Bronchial epithelial cell (primary cell): Measurements from ENCODE around the gene EYA2. TPM values are rescaled to one million over a fixed set of nuclear protein-coding genes. Genes with fewer than 3 reads are reported as not detected.
A peak's percentile ranks its signal among the peaks of the same experiment; 100 is the strongest.

Experiments used
- DNase-seq: peaks from one replicate; pipeline ENCODE4 v3.0.0-alpha.2; 2010; ENCODE audit warnings: low read depth
- FAIRE-seq: peaks from 2 replicates; lab custom pipeline; 2011; peaks lifted over from hg19 to GRCh38; lab: Jason Lieb, UNC
- H3K27me3 ChIP-seq: 2 replicates; pipeline ENCODE4 v1.5.1; 2011; ENCODE audit warnings: low read length; ENCODE audit not compliant: control insufficient read depth, insufficient read depth
- H3K36me3 ChIP-seq: 2 replicates; pipeline ENCODE4 v1.5.1; 2011; ENCODE audit warnings: low read length; ENCODE audit not compliant: control insufficient read depth, insufficient read depth
- H3K4me3 ChIP-seq: 2 replicates; pipeline ENCODE4 v1.5.1; 2011; ENCODE audit warnings: mild to moderate bottlenecking, low read depth, low read length, control low read depth
- total RNA-seq: library from RNA; depleted of rRNA; stranded (reverse); fragments of >200 nt; gene quantifications from 2 replicates; pipeline ENCODE4 v1.2.1, GENCODE V29; 2014
- TF ChIP-seq, protein P1 (sequence below): IDR thresholded peaks from 2 replicates; pipeline ENCODE4 v1.5.1; 2011; ENCODE audit warnings: mild to moderate bottlenecking, moderate library complexity, low read length, control low read depth, inconsistent platforms; ENCODE audit not compliant: insufficient read depth, severe bottlenecking

EYA2 gene
- total RNA-seq, 1 donor from 2014 or later = 8.4 TPM

DNA sequence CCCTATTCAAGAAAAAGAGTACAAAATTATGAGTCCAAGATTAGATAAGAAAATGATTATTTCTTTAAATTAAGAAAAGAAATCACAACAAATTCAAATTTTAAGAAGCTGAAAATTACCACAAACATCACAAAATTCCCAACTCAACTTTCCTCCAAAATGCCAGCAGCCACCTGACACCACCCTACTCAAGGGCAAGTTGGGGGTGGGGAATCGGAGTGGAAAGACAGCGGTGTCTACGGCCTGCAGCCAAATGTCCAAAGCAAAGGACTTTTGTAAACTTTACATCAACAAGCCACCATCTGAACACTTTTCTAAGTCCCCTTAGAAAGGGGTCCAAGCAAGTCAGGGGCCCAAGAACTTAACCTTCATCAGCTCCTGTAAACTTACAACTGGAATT is 1.6 kb upstream of the EYA2 start:
- no peak overlapping the region for H3K4me3 ChIP-seq
- H3K27me3 ChIP-seq = no peaks in the 10 kb centered on the region
- DNase-seq (no peak), FAIRE-seq (no peak)
- TF ChIP-seq, protein P1, sequence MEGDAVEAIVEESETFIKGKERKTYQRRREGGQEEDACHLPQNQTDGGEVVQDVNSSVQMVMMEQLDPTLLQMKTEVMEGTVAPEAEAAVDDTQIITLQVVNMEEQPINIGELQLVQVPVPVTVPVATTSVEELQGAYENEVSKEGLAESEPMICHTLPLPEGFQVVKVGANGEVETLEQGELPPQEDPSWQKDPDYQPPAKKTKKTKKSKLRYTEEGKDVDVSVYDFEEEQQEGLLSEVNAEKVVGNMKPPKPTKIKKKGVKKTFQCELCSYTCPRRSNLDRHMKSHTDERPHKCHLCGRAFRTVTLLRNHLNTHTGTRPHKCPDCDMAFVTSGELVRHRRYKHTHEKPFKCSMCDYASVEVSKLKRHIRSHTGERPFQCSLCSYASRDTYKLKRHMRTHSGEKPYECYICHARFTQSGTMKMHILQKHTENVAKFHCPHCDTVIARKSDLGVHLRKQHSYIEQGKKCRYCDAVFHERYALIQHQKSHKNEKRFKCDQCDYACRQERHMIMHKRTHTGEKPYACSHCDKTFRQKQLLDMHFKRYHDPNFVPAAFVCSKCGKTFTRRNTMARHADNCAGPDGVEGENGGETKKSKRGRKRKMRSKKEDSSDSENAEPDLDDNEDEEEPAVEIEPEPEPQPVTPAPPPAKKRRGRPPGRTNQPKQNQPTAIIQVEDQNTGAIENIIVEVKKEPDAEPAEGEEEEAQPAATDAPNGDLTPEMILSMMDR = no peak
- no peaks in the 10 kb centered on the region for H3K36me3 ChIP-seq

DNA sequence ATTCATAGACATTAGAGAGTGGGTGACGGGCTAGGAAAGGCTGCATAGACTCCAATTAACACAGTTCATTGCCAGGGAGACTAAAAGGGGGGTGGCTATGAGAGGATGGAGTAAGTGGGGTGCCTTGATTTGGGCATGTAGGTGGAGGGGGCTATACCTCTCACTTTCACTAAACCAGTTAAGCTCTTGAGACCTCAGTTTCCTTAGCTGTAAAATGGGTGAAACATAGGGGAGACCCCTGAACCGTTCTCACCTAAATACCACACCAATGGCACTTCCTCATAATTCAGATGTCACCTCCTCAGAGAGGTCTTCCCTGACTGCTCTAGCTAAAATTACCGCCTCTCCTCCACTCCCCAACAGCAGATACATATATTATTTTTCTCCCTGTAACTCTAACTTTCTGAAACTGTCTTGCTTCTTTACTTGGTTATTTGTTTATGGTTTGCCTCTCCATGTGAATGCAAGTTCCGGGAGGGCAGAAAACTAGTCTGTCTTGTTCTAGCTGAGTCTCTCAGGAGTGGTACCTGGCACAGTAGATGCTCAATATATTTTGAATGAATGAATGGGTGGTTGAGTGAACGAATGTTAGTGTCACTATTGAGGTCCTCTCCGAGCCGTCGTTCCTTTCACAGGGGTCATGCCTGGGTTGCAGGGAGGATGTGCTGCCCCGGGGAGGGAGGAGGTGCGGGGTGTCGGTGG is 615 bp upstream of the EYA2 start:
- FAIRE-seq = no peak
- Histone ChIP-seq H3K27me3 (no peaks in the 10 kb centered on the region), H3K36me3 (no peaks in the 10 kb centered on the region), H3K4me3 (peak overlapping the region; percentile 61)
- TF ChIP-seq, protein P1 = no peak
- DNase-seq = peak; percentile 52

DNA sequence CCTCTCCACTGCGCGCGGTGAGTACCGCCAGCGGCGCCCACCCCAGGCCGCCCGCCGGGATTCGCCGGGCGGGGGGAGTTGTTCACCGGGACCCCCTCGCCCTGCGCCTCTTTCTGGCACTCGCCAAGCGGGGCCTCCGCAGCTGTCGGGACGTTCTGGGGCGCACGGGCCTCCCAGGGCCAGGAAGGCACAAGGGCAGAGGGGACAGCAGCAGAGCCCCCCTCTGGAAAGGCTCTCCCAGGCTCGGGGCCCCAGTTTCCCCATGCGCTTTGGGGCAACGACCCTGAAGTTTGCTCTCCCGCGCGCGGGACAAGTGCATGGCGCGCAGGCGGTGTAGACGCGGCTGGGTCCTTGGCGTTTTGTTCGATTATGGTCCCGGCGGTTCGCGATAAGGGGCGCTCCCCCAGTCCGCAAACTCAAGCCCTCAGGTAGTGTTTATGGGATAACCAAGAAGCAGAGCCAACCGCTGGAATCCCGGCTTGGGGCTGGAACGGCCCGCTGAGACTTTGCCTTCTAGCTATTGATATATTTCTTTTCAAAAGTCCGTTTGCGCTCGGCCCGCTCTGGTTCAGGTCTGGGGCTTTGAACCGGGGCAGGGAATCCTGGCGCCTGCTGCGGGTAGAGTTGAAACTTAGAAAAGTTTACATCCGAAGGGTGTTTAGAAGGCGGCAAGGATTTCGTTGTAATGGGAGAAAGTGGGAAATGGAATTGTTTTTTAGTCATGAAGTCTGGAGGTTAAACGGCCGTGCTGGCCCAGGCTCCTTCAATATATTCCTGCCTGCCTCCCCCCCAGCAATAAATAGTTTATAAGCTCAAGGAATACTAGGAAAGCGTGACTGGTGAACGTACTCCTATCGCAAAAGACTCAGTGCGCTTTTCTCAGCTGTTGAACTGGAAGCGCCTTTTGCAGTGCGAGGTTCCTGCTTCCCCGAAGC is 595 bp downstream of the EYA2 start:
- no peaks in the 10 kb centered on the region for H3K36me3 ChIP-seq
- FAIRE-seq (no peak), DNase-seq (peak; percentile 41)
- TF ChIP-seq, protein P1 = no peak
- H3K4me3 ChIP-seq = peak overlapping the region; percentile 61
- no peaks in the 10 kb centered on the region for H3K27me3 ChIP-seq

DNA sequence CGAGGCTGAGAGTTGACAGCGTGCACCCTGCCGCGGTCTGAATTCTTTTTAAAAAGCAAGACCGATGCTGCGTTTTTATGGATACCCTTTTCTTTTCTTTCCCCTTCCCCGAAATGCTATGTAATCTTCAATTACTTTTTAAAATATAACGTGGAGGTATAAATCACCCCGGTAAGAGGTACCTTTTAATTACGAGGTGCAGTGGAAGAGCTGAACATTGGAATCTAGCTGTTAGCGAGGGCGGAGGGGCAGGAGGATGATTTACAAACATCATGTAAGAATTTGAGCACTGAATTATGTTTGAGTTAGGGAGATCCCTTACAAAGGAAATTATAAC is 1.2 kb downstream of the EYA2 start:
- Histone ChIP-seq H3K36me3 (no peaks in the 10 kb centered on the region), H3K27me3 (no peaks in the 10 kb centered on the region), H3K4me3 (peak overlapping the region; percentile 61)
- TF ChIP-seq, protein P1 = no peak
- no peak for FAIRE-seq
- DNase-seq = no peak

DNA sequence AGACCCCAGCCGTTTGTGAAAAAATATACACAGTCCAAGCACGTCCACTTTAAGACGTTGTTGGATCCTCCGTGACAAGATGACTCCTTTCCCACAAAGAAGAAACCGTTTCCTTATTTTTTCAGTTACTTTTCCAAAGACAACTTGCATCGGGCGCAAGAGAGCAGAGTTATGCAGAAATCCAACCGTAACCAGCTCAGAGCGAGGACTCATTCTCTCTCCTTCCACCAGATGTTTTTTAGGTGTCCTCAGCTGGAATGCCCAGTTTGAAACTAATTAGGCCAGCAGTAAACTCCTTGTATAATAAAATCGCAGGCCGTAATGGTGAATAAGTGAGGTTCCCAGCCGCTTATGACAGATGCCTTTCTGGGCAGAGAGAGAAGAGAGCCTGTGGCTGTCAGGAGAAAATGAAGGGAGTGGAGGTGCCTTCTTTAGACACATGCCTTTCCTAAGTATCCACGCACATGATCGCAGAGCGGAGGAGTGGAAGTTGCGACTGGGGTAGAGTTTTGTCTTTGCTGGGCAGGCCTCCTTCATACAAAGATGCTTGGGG is 2.8 kb downstream of the EYA2 start:
- no peak for FAIRE-seq
- peak overlapping the region; percentile 32 for H3K4me3 ChIP-seq
- peak; percentile 57 for DNase-seq
- TF ChIP-seq, protein P1 = no peak
- no peaks in the 10 kb centered on the region for H3K36me3 ChIP-seq
- H3K27me3 ChIP-seq = no peaks in the 10 kb centered on the region
